ENCODE data around the gene PAX5.

- TF ChIP-seq, protein P1, sequence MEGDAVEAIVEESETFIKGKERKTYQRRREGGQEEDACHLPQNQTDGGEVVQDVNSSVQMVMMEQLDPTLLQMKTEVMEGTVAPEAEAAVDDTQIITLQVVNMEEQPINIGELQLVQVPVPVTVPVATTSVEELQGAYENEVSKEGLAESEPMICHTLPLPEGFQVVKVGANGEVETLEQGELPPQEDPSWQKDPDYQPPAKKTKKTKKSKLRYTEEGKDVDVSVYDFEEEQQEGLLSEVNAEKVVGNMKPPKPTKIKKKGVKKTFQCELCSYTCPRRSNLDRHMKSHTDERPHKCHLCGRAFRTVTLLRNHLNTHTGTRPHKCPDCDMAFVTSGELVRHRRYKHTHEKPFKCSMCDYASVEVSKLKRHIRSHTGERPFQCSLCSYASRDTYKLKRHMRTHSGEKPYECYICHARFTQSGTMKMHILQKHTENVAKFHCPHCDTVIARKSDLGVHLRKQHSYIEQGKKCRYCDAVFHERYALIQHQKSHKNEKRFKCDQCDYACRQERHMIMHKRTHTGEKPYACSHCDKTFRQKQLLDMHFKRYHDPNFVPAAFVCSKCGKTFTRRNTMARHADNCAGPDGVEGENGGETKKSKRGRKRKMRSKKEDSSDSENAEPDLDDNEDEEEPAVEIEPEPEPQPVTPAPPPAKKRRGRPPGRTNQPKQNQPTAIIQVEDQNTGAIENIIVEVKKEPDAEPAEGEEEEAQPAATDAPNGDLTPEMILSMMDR (IDR thresholded peaks at IDR 0.05; ENCODE audit: borderline replicate concordance, extremely low read depth, low read length, poor library complexity, severe bottlenecking) = no peak
- TF ChIP-seq EZH2 (IDR thresholded peaks at IDR 0.05; ENCODE audit: borderline replicate concordance, low read depth, low read length, severe bottlenecking) = no peak
Observed at GRCh38 chr9:36912620-36913019, 121.4 kb downstream of the PAX5 start.
